Hematopoietic multipotent progenitor cell treated with erythropoietin and hydrocortisone succinate and interleukin-3 and kit ligand, for 17 days (in vitro differentiated cells): Measurements from ENCODE around the gene PABPC1L.

ENCODE experiments used
- DNase-seq: peaks from one replicate; pipeline ENCODE4 v3.0.0-alpha.2; 2015; ENCODE audit warnings: low spot score

Gene PABPC1L

GRCh38 chr20:44900231-44900854 lies 9.5 kb upstream of the PABPC1L start:
- no peak for DNase-seq

- no peak for DNase-seq
These were observed 7.9 kb upstream of the PABPC1L start for GRCh38 chr20:44901974-44902373.

- DNase-seq, result no peak
These were observed 5.5 kb upstream of the PABPC1L start for GRCh38 chr20:44904377-44904776.

GRCh38 chr20:44908987-44909871 lies 631 bp upstream of the PABPC1L start:
- no peak for DNase-seq

GRCh38 chr20:44910690-44911262 lies 916 bp downstream of the PABPC1L start:
- no peak for DNase-seq

- peak; percentile 61 for DNase-seq
These were observed 1.5 kb downstream of the PABPC1L start for GRCh38 chr20:44911264-44911921.

GRCh38 chr20:44912189-44912588 lies 2.3 kb downstream of the PABPC1L start:
- DNase-seq, result no peak

- DNase-seq, result no peak
These were observed 5.1 kb downstream of the PABPC1L start for GRCh38 chr20:44914924-44915323.

- DNase-seq, result no peak
These were observed 6.7 kb downstream of the PABPC1L start for GRCh38 chr20:44916586-44916985.

- DNase-seq, result no peak
These were observed 7.5 kb downstream of the PABPC1L start for GRCh38 chr20:44917399-44917798.

- DNase-seq, result no peak
These were observed 8.5 kb downstream of the PABPC1L start for GRCh38 chr20:44918342-44918741.

GRCh38 chr20:44918761-44919160 lies 8.9 kb downstream of the PABPC1L start:
- no peak for DNase-seq

- DNase-seq, result no peak
These were observed 11.6 kb downstream of the PABPC1L start for GRCh38 chr20:44921447-44921846.

GRCh38 chr20:44924541-44924940 lies 14.7 kb downstream of the PABPC1L start:
- no peak for DNase-seq

GRCh38 chr20:44928595-44928994 lies 18.7 kb downstream of the PABPC1L start:
- DNase-seq, result no peak

GRCh38 chr20:44930517-44931168 lies 20.8 kb downstream of the PABPC1L start:
- no peak for DNase-seq

GRCh38 chr20:44931911-44932310 lies 22.1 kb downstream of the PABPC1L start:
- no peak for DNase-seq

- DNase-seq, result no peak
These were observed 23.1 kb downstream of the PABPC1L start for GRCh38 chr20:44932916-44933315.

- no peak for DNase-seq
These were observed 26.6 kb downstream of the PABPC1L start for GRCh38 chr20:44936510-44936909.

GRCh38 chr20:44938637-44939036 lies 28.8 kb downstream of the PABPC1L start:
- no peak for DNase-seq

- DNase-seq, result no peak
These were observed 31.3 kb downstream of the PABPC1L start for GRCh38 chr20:44941120-44941691.
